Mesenchymal stem cell (in vitro differentiated cells and primary cell): ENCODE results near the gene BRINP1.

Experiments used
- DNase-seq: peaks from one replicate; pipeline ENCODE4 v3.0.0-alpha.2; 2013
- H2AFZ ChIP-seq: one replicate; pipeline ENCODE4 v1.6.1; 2013; ENCODE audit warnings: low read depth, mild to moderate bottlenecking, control low read depth, inconsistent platforms, low read length, moderate library complexity
- H2AK5ac ChIP-seq: 2 replicates; pipeline ENCODE4 v1.6.1; 2013; ENCODE audit warnings: low read length, moderate library complexity, mild to moderate bottlenecking, inconsistent platforms; ENCODE audit not compliant: severe bottlenecking
- H2BK120ac ChIP-seq: one replicate; pipeline ENCODE4 v1.6.1; 2013; ENCODE audit warnings: low read depth, mild to moderate bottlenecking, inconsistent platforms, low read length, moderate library complexity
- H2BK12ac ChIP-seq, 2 experiments: one replicate each; pipeline ENCODE4 v1.6.1; 2013; ENCODE audit warnings: inconsistent platforms in 2 of 2, low read length in 2 of 2, mild to moderate bottlenecking in 2 of 2, moderate library complexity in 2 of 2, control low read depth in 1 of 2
- H2BK15ac ChIP-seq: one replicate; pipeline ENCODE4 v1.6.1; 2013; ENCODE audit warnings: mild to moderate bottlenecking, low read depth, inconsistent platforms; ENCODE audit not compliant: poor library complexity, severe bottlenecking
- H2BK5ac ChIP-seq: 2 replicates; pipeline ENCODE4 v1.6.1; 2013; ENCODE audit warnings: low read depth, mild to moderate bottlenecking, low read length, control low read depth, inconsistent platforms; ENCODE audit not compliant: poor library complexity, severe bottlenecking
- H3K14ac ChIP-seq, 2 experiments: one replicate each; pipeline ENCODE4 v1.6.1; 2013; ENCODE audit warnings: inconsistent platforms in 2 of 2, low read length in 2 of 2, control low read depth in 1 of 2, mild to moderate bottlenecking in 1 of 2, moderate library complexity in 1 of 2
- H3K18ac ChIP-seq, 2 experiments: one replicate each; pipeline ENCODE4 v1.6.1; 2013; ENCODE audit warnings: inconsistent platforms in 2 of 2, low read length in 2 of 2, control low read depth in 1 of 2, low read depth in 1 of 2, mild to moderate bottlenecking in 1 of 2
- H3K23ac ChIP-seq, 2 experiments: one replicate each; pipeline ENCODE4 v1.6.1; 2013; ENCODE audit warnings: inconsistent platforms in 2 of 2, low read length in 2 of 2, mild to moderate bottlenecking in 2 of 2, moderate library complexity in 2 of 2, control low read depth in 1 of 2
- H3K27ac ChIP-seq: 2 replicates; pipeline ENCODE4 v1.5.1; 2013; ENCODE audit warnings: mild to moderate bottlenecking, moderate library complexity, low read length, control low read depth, inconsistent platforms; ENCODE audit not compliant: poor library complexity, severe bottlenecking
- H3K27me3 ChIP-seq, 2 experiments: 2 replicates each; pipeline versions ENCODE4 v1.6.1 to v1.7.0; 2013; ENCODE audit warnings: low read length in 2 of 2, mild to moderate bottlenecking in 2 of 2, moderate library complexity in 2 of 2, control low read depth in 1 of 2, inconsistent platforms in 1 of 2; ENCODE audit not compliant: control insufficient read depth in 1 of 2, insufficient read depth in 1 of 2
- H3K36me3 ChIP-seq, 2 experiments: 2 replicates each; pipeline versions ENCODE4 v1.6.1 to v1.7.0; 2013; ENCODE audit warnings: low read length in 2 of 2, control low read depth in 1 of 2, inconsistent platforms in 1 of 2, low read depth in 1 of 2, mild to moderate bottlenecking in 1 of 2; ENCODE audit not compliant: insufficient read depth in 2 of 2, control insufficient read depth in 1 of 2
- H3K4ac ChIP-seq, 2 experiments: one replicate each; pipeline ENCODE4 v1.6.1; 2013; ENCODE audit warnings: inconsistent platforms in 2 of 2, low read length in 2 of 2, mild to moderate bottlenecking in 2 of 2, moderate library complexity in 2 of 2, control low read depth in 1 of 2, low read depth in 1 of 2
- H3K4me1 ChIP-seq: 2 replicates; pipeline ENCODE4 v1.6.1; 2013; ENCODE audit warnings: low read depth, low read length, control low read depth; ENCODE audit not compliant: control insufficient read depth, insufficient read depth
- H3K4me2 ChIP-seq: 2 replicates; pipeline ENCODE4 v1.6.1; 2013; ENCODE audit warnings: low read length, mild to moderate bottlenecking, inconsistent platforms; ENCODE audit not compliant: poor library complexity, severe bottlenecking
- H3K4me3 ChIP-seq, 2 experiments: 2 replicates each; pipeline versions ENCODE4 v1.5.1 to v1.7.0; 2013; ENCODE audit warnings: low read length in 2 of 2, mild to moderate bottlenecking in 2 of 2, control low read depth in 1 of 2, low read depth in 1 of 2; ENCODE audit not compliant: insufficient read depth in 1 of 2
- H3K79me1 ChIP-seq: replicated peaks from 2 replicates; pipeline ENCODE4 v1.6.1; 2013; ENCODE audit warnings: mild to moderate bottlenecking, control low read depth, low read length, inconsistent platforms; ENCODE audit not compliant: poor library complexity, severe bottlenecking
- H3K9ac ChIP-seq: 2 replicates; pipeline ENCODE4 v1.7.0; 2013; ENCODE audit warnings: mild to moderate bottlenecking, low read length, moderate library complexity
- H3K9me3 ChIP-seq: 2 replicates; pipeline ENCODE4 v1.7.0; 2013; ENCODE audit warnings: mild to moderate bottlenecking, low read length; ENCODE audit not compliant: control insufficient read depth
- H4K8ac ChIP-seq: one replicate; pipeline ENCODE4 v1.6.1; 2013; ENCODE audit warnings: inconsistent platforms, mild to moderate bottlenecking, low read length, moderate library complexity
- H4K91ac ChIP-seq: one replicate; pipeline ENCODE4 v1.6.1; 2013; ENCODE audit warnings: mild to moderate bottlenecking, low read length, inconsistent platforms
- WGBS: methylation state at CpG from one replicate; pipeline ENCODE4 v1.1.7; 2013; ENCODE audit warnings: mixed read lengths; 5-methylcytosine and 5-hydroxymethylcytosine counted together

The BRINP1 gene

GRCh38 chr9:119167267-119167666, 202.0 kb downstream of the BRINP1 start:
- Histone ChIP-seq H3K4me3 (no peak overlapping the region), H3K4me1 (no peaks in the 10 kb centered on the region), H3K14ac (no peak overlapping the region), H3K9ac (no peak overlapping the region), H2BK5ac (no peak overlapping the region), H3K18ac (no peak overlapping the region), H3K27me3 (no peaks in the 10 kb centered on the region), H3K4ac (no peak overlapping the region), H3K36me3 (peaks cover 0 to 22% of the 10 kb centered on the region in 2 experiments), H4K91ac (no peak overlapping the region), H2AFZ (no peak overlapping the region), H3K27ac (no peak overlapping the region), H3K79me1 (no peaks in the 10 kb centered on the region), H3K4me2 (no peak overlapping the region), H2BK15ac (no peak overlapping the region), H2BK12ac (no peak overlapping the region), H2BK120ac (no peak overlapping the region), H3K9me3 (no peaks in the 10 kb centered on the region), H3K23ac (no peak overlapping the region), H4K8ac (no peak overlapping the region), H2AK5ac (no peak overlapping the region)
- no peak for DNase-seq
- WGBS = 93% methylated on average over 21 of the region's 21 CpGs

DNA sequence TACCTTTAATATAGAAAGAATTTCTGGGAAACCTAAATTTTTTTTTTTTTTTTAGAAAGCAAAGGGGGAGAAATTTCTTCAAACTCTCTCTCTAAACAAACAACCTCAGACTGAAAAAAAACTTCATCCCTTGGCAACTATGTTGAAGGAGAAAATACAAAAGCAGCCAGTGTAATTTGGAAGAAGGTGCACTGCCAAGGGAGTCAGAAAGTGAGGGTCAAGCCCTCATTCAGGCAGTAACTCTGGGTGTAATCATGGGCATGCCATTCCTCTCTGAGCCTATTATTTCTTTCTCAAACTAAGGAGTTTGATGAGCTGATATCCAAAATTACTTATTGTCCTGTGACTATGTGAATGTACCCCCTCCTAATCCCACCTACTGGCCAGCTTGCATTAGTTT, 203.1 kb downstream of the BRINP1 start:
- Histone ChIP-seq H3K9ac (no peak overlapping the region), H4K8ac (no peak overlapping the region), H3K4me2 (no peak overlapping the region), H2AK5ac (no peak overlapping the region), H2BK15ac (no peak overlapping the region), H3K36me3 (peaks cover 0 to 22% of the 10 kb centered on the region in 2 experiments), H3K14ac (no peak overlapping the region), H4K91ac (no peak overlapping the region), H2AFZ (no peak overlapping the region), H3K4ac (no peak overlapping the region), H2BK12ac (no peak overlapping the region), H3K79me1 (no peaks in the 10 kb centered on the region), H3K4me1 (no peaks in the 10 kb centered on the region), H2BK120ac (no peak overlapping the region), H3K27ac (no peak overlapping the region), H3K27me3 (no peaks in the 10 kb centered on the region), H3K18ac (no peak overlapping the region), H3K23ac (no peak overlapping the region), H3K9me3 (no peaks in the 10 kb centered on the region), H2BK5ac (no peak overlapping the region), H3K4me3 (no peak overlapping the region)
- no peak for DNase-seq

DNA sequence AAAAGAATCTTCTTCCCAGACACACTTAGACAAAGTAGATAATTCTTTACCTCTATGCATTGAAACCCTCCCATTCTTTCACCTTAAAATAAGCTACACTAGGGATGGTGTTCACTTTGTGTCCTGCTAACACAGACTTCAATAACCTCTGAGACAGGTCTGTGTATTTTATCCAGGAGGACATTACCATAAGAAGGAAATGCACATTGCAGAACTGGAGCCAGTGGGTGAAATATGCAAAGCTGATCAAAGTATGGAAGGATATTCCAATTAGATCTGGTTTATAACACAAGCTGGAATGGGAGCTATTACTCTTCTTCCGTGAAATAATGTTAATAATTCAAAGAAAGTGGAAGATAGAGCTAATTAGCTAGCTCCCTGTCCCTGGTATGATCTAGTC, 204.1 kb downstream of the BRINP1 start:
- no peak overlapping the region for H2AK5ac ChIP-seq
- H2BK120ac ChIP-seq = no peak overlapping the region
- 73% methylated on average over 1 of the region's 1 CpG for WGBS
- H3K36me3 ChIP-seq = peaks cover 0 to 22% of the 10 kb centered on the region in 2 experiments
- no peaks in the 10 kb centered on the region for H3K27me3 ChIP-seq
- no peak overlapping the region for H3K4me2 ChIP-seq
- H3K4me1 ChIP-seq = no peaks in the 10 kb centered on the region
- H2BK15ac ChIP-seq = no peak overlapping the region
- no peak overlapping the region for H3K9ac ChIP-seq
- no peak overlapping the region for H3K14ac ChIP-seq
- H3K9me3 ChIP-seq = no peaks in the 10 kb centered on the region
- H4K8ac ChIP-seq = no peak overlapping the region
- no peak for DNase-seq
- no peak overlapping the region for H2AFZ ChIP-seq
- no peak overlapping the region for H2BK12ac ChIP-seq
- H4K91ac ChIP-seq = no peak overlapping the region
- no peaks in the 10 kb centered on the region for H3K79me1 ChIP-seq
- H2BK5ac ChIP-seq = no peak overlapping the region
- H3K27ac ChIP-seq = no peak overlapping the region
- no peak overlapping the region for H3K18ac ChIP-seq
- H3K4ac ChIP-seq = no peak overlapping the region
- H3K23ac ChIP-seq = no peak overlapping the region
- H3K4me3 ChIP-seq = no peak overlapping the region

DNA sequence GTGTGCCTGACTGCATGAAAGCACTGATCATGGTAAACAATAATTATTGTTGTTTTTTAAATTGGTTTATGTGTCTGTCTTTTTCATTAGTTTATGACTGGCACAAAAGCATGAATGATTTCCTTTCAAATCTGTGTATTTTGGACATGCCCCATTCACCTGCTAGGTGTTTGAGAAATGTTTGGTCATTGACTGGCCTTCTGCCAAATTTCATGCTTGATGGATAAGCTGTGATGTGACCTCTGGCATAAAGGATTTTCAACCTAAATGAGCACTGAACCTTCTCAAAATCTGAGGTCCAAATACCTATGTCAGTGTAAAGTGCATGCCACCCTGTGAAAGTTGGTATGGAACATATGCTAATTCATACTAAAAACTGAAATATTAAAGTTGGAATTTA, 204.5 kb downstream of the BRINP1 start:
- no peak overlapping the region for H2AFZ ChIP-seq
- no peak overlapping the region for H3K4me2 ChIP-seq
- H2AK5ac ChIP-seq = no peak overlapping the region
- no peak overlapping the region for H4K91ac ChIP-seq
- no peak overlapping the region for H3K9ac ChIP-seq
- no peak overlapping the region for H3K27ac ChIP-seq
- no peak overlapping the region for H3K4me3 ChIP-seq
- H4K8ac ChIP-seq = no peak overlapping the region
- H3K23ac ChIP-seq = no peak overlapping the region
- no peak overlapping the region for H3K4ac ChIP-seq
- H3K27me3 ChIP-seq = no peaks in the 10 kb centered on the region
- H2BK120ac ChIP-seq = no peak overlapping the region
- H3K9me3 ChIP-seq = no peaks in the 10 kb centered on the region
- H2BK12ac ChIP-seq = no peak overlapping the region
- H2BK5ac ChIP-seq = no peak overlapping the region
- DNase-seq = no peak
- peaks cover 0 to 22% of the 10 kb centered on the region in 2 experiments for H3K36me3 ChIP-seq
- no peak overlapping the region for H2BK15ac ChIP-seq
- H3K4me1 ChIP-seq = no peaks in the 10 kb centered on the region
- no peak overlapping the region for H3K18ac ChIP-seq
- no peaks in the 10 kb centered on the region for H3K79me1 ChIP-seq
- H3K14ac ChIP-seq = no peak overlapping the region
